ENCODE results near the gene NHLH2. TPM values are rescaled to one million over a fixed set of nuclear protein-coding genes. Genes with fewer than 3 reads are reported as not detected.

Gene NHLH2
- total RNA-seq, 1 experiment from 2014 or later = not detected

GRCh38 chr1:115811140-115811828 is 29.6 kb downstream of the NHLH2 start:
- Histone ChIP-seq H3K4me2 (ENCODE audit: low read length) (no peak overlapping the region), H3K79me2 (ENCODE audit: insufficient read depth, low read length) (no peaks in the 10 kb centered on the region)

GRCh38 chr1:115810609-115811008 is 30.3 kb downstream of the NHLH2 start:
- no peak overlapping the region for H2AFZ ChIP-seq (ENCODE audit: low read depth, low read length, poor library complexity, severe bottlenecking)

More at GRCh38 chr1:115811140-115811828, 29.6 kb downstream of the NHLH2 start:
- POLR2A ChIA-PET = no interaction called here
- Histone ChIP-seq H3K9me3 (ENCODE audit: control insufficient read depth in 1 of 2, insufficient read depth in 1 of 2, low read depth in 1 of 2, low read length in 2 of 2) (no peaks in the 10 kb centered on the region), H2AFZ (ENCODE audit: low read depth, low read length, poor library complexity, severe bottlenecking) (no peak overlapping the region), H3K4me1 (ENCODE audit: control insufficient read depth in 1 of 2, insufficient read depth in 2 of 2, low read length in 2 of 2) (no peaks in the 10 kb centered on the region), H3K27ac (ENCODE audit: low read depth, low read length) (no peak overlapping the region), H3K4me3 (replicated peaks in 1 of 2; ENCODE audit: low read depth in 1 of 2, low read length in 2 of 2) (no peak overlapping the region), H3K9me2 (ENCODE audit: insufficient read depth) (no peaks in the 10 kb centered on the region), H4K20me1 (ENCODE audit: insufficient read depth) (no peaks in the 10 kb centered on the region), H3K9ac (ENCODE audit: low read length) (no peak overlapping the region), H3K36me3 (ENCODE audit: control insufficient read depth in 1 of 2, insufficient read depth in 2 of 2, low read length in 2 of 2) (no peaks in the 10 kb centered on the region), H3K27me3 (ENCODE audit: insufficient read depth, low read length) (no peaks in the 10 kb centered on the region)
- no peak for ATAC-seq
- no TSS peak for BruUV-seq (replicated peaks)
- TF ChIP-seq POLR2A (IDR thresholded peaks at IDR 0.05; ENCODE audit: borderline replicate concordance, extremely low read depth, insufficient read depth, insufficient read length) = no peak
- TF ChIP-seq ZNF274 (IDR thresholded peaks at IDR 0.05; ENCODE audit: low read depth, low read length) = no peak
- RAD21 ChIA-PET (ENCODE audit: low non-redundant PET in 1 of 2, low total read pairs in 2 of 2, uncharacterized antibody in 2 of 2, unreplicated experiment in 2 of 2) = no interaction called here
- CTCF ChIA-PET = interaction anchor here (1.7 kb wide), 1 partner anchor 170 kb away, joined by 6 read pairs; no protein-coding TSS in a partner anchor
- intact Hi-C loops (cut with micrococcal nuclease) = no loop called here
- no peak for DNase-seq (ENCODE audit: low read depth, low spot score)

More at GRCh38 chr1:115810609-115811008, 30.3 kb downstream of the NHLH2 start:
- Histone ChIP-seq H3K27ac (ENCODE audit: low read depth, low read length) (no peak overlapping the region), H3K4me1 (ENCODE audit: control insufficient read depth in 1 of 2, insufficient read depth in 2 of 2, low read length in 2 of 2) (no peaks in the 10 kb centered on the region), H3K36me3 (ENCODE audit: control insufficient read depth in 1 of 2, insufficient read depth in 2 of 2, low read length in 2 of 2) (no peaks in the 10 kb centered on the region), H3K27me3 (ENCODE audit: insufficient read depth, low read length) (no peaks in the 10 kb centered on the region), H3K79me2 (ENCODE audit: insufficient read depth, low read length) (no peaks in the 10 kb centered on the region), H3K4me3 (replicated peaks in 1 of 2; ENCODE audit: low read depth in 1 of 2, low read length in 2 of 2) (no peak overlapping the region), H3K9ac (ENCODE audit: low read length) (no peak overlapping the region), H4K20me1 (ENCODE audit: insufficient read depth) (no peaks in the 10 kb centered on the region), H3K9me2 (ENCODE audit: insufficient read depth) (no peaks in the 10 kb centered on the region), H3K9me3 (ENCODE audit: control insufficient read depth in 1 of 2, insufficient read depth in 1 of 2, low read depth in 1 of 2, low read length in 2 of 2) (no peaks in the 10 kb centered on the region), H3K4me2 (ENCODE audit: low read length) (no peak overlapping the region)
- BruUV-seq (replicated peaks) = no TSS peak
- DNase-seq (ENCODE audit: low read depth, low spot score) (no peak), ATAC-seq (no peak)
- no peak for TF ChIP-seq CBX3 (IDR thresholded peaks at IDR 0.05; ENCODE audit: low read depth)
- ChIA-PET RAD21 (ENCODE audit: low non-redundant PET in 1 of 2, low total read pairs in 2 of 2, uncharacterized antibody in 2 of 2, unreplicated experiment in 2 of 2) (no interaction called here), POLR2A (no interaction called here), CTCF (interaction anchor here (1.7 kb wide), 1 partner anchor 171 kb away, joined by 6 read pairs; no protein-coding TSS in a partner anchor)
- intact Hi-C loops (cut with micrococcal nuclease) = no loop called here

All from HCT116 (cell line).